HG03520 (cell line): Measurements from ENCODE around the gene NAV2.

Source experiments
- ATAC-seq: cut with Tn5 transposase; IDR thresholded peaks from one replicate; pipeline ENCODE4 v1.9.1; 2021; ENCODE audit warnings: mild to moderate bottlenecking, moderate library complexity; ENCODE audit not compliant: unreplicated experiment

NAV2 gene

GRCh38 chr11:20047769-20048154 lies 335.1 kb downstream of the NAV2 start:
- no peak for ATAC-seq

- ATAC-seq: no peak
Measured at GRCh38 chr11:20048246-20048645, 335.6 kb downstream of the NAV2 start.

- no peak for ATAC-seq
Measured at GRCh38 chr11:20048707-20049106, 336.1 kb downstream of the NAV2 start.

- no peak for ATAC-seq
Measured at GRCh38 chr11:20049231-20049630, 336.6 kb downstream of the NAV2 start.

GRCh38 chr11:20050048-20050447 lies 337.4 kb downstream of the NAV2 start:
- ATAC-seq: no peak

- no peak for ATAC-seq
Measured at GRCh38 chr11:20050551-20051333, 338.1 kb downstream of the NAV2 start.

GRCh38 chr11:20051469-20052399 lies 339.1 kb downstream of the NAV2 start:
- ATAC-seq: no peak

- no peak for ATAC-seq
Measured at GRCh38 chr11:20053572-20053971, 340.9 kb downstream of the NAV2 start.

- no peak for ATAC-seq
Measured at GRCh38 chr11:20054584-20054983, 341.9 kb downstream of the NAV2 start.

GRCh38 chr11:20055312-20055711 lies 342.7 kb downstream of the NAV2 start:
- no peak for ATAC-seq

GRCh38 chr11:20056109-20056949 lies 343.7 kb downstream of the NAV2 start:
- ATAC-seq: no peak

GRCh38 chr11:20056950-20057943 lies 344.6 kb downstream of the NAV2 start:
- ATAC-seq: no peak

GRCh38 chr11:20058749-20059458 lies 346.3 kb downstream of the NAV2 start:
- ATAC-seq: no peak

GRCh38 chr11:20059587-20060021 lies 347.0 kb downstream of the NAV2 start:
- no peak for ATAC-seq

- ATAC-seq: no peak
Measured at GRCh38 chr11:20060181-20060580, 347.5 kb downstream of the NAV2 start.

- ATAC-seq: no peak
Measured at GRCh38 chr11:20060647-20061205, 348.1 kb downstream of the NAV2 start.

GRCh38 chr11:20061776-20062175 lies 349.1 kb downstream of the NAV2 start:
- no peak for ATAC-seq

- ATAC-seq: no peak
Measured at GRCh38 chr11:20064961-20065405, 352.3 kb downstream of the NAV2 start.

- no peak for ATAC-seq
Measured at GRCh38 chr11:20065406-20065805, 352.8 kb downstream of the NAV2 start.
